ENCODE data around the gene OOEP.

The OOEP gene

DNA sequence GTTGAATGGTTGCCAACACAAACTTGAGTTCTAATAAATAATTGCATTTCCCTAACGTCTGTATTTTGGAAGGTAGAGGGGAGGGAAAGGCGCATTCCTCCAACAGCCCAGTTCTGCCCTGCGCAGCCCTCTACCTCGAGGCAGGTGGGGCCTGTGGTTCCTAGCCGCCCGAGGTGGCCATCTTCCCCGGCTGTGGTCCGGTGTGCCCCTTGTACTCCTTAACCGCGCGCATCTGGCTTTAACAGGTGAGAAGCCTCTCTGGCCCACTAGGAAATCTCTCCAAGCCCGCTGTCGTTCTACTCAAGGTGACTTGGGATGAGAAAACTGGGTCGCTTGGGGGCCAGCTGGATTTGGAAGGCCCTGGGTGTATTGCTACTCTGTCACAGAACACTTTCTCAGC lies 5.6 kb downstream of the OOEP start:
- DNase-seq: no peak

DNA sequence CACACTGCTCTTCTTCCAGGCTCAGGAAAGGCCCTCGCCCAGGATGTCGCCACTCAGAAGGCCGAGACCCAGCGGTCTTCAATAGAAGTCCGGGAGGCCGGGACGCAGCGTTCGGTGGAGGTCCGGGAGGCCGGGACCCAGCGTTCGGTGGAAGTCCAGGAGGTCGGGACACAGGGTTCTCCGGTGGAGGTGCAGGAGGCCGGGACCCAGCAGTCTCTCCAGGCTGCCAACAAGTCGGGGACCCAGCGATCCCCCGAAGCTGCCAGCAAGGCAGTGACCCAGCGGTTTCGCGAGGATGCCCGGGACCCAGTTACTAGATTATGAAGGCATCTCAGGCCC lies 6.2 kb downstream of the OOEP start:
- DNase-seq: no peak

DNA sequence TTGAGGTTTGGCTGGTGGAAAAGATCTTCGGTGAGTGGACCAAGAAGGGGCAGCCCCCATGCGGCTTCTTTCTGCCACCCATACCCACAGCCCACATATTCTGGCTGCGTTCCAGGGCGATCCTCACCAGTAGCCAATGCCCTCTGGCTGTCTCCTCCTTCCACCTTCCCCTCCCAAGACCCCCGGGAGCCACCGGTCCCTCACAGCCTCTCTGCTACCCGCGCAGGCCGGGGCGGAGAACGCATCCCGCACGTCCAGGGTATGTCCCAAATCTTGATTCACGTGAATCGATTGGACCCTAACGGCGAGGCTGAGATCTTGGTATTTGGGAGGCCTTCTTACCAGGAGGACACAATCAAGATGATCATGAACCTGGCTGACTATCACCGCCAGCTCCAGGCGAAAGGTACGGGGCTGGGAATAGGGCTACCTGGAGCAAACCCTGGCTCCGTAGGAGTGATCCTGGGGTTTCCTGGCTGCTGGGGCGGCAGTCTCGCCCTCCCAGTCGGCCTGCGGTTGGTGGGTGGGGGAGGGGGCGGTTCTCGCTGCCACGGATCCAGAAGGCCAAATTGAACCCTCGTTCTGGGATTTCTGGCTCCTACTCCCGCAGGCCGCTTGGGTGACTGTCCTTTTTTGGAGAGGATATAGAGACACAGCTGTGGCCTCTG lies 6.7 kb downstream of the OOEP start:
- no peak for DNase-seq

DNA sequence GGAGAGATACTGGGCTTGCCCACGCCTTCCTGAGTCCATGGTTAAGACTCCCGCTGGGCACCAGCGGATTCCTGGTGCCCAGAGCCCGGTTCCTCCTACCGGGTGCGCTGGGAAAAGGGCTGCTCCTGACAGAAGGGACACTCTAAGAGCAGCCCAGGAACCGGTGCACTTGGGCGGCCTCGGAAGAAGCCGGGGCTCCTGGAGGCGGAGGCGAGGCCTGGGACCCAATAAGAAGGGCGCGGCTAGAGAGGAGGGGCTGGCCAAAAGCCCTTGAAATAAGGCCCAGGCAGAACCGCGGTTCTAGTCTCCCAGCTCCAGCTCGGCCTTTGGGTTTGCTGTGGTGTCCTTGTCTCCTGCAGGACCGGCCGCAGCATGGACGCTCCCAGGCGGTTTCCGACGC lies 7.3 kb downstream of the OOEP start, which contains the start of gene KHDC3L:
Gene KHDC3L (plus strand): TSS at position 301 of the 400 bp plus-strand sequence. CDS start 72 bp downstream, at position 373.
- DNase-seq: no peak

DNA sequence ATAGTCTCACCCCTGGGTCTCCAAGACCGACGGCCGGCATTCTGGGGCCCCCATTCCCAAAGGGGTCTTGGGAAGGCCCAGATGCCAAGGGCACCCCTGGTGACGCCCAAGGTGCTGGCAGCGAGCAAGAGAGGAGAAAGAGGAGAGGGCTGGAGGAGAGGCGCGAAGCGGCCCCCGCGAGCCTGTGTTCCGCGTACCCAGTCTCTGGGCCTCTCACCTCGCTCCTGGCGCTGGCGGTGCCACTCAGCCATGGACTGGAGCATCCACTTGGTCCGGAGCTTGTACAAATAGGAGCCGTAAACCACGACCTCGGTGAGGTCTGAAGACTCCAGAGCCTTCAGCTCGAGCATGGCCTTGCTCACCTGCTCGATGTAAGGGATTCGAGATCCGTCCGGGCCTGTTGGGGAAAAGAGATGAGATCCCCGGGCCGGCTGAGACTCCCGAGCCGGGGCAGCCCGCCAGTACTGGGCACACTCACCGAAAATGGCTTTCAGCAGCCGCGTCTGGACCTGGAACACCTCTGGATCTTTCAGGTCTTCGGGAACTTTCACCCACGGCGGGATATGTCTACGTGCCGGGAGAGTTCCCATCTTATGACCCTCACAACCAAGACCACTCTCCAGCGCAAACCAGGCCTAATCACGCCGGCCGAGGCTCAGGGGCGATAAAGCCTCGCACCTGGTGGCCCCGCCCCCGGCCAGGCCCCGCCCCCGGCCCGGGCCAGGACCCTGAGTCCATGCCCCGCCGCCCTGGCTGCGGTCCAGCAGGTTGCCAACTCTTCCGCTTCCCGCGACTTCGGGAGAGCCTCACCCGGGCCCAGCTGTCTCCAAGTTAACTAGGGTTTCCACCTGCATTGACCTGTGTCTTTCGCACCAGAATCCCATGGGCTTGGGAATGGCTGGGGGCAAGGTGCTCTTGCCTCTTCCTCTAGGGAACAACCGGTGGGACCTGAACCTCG lies 15.8 kb downstream of the OOEP start, which contains the start of gene DPPA5:
Gene DPPA5 (minus strand): TSS at position 641 of the 958 bp plus-strand sequence. CDS start 51 bp downstream, at position 590.
- no peak for DNase-seq

DNA sequence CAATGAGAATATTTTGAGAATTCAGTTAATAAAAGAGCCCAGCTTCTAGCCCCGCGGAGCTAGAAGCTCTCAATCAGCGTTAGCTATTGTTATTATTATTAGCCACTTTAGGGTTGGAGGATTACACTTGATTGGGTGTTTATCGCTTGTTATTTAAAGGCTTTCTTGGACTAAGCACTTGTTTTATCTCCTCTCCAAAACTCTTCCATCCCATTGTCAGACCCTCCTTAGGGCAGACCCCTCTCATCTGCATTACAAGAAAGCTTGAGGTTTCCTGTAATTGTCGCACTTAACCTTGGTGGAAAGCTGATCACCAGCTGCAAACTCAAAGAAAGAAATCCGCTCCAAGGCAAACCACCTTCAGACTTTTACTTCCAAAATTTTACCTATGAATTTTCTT lies 20.4 kb downstream of the OOEP start:
- no peak for DNase-seq

DNA sequence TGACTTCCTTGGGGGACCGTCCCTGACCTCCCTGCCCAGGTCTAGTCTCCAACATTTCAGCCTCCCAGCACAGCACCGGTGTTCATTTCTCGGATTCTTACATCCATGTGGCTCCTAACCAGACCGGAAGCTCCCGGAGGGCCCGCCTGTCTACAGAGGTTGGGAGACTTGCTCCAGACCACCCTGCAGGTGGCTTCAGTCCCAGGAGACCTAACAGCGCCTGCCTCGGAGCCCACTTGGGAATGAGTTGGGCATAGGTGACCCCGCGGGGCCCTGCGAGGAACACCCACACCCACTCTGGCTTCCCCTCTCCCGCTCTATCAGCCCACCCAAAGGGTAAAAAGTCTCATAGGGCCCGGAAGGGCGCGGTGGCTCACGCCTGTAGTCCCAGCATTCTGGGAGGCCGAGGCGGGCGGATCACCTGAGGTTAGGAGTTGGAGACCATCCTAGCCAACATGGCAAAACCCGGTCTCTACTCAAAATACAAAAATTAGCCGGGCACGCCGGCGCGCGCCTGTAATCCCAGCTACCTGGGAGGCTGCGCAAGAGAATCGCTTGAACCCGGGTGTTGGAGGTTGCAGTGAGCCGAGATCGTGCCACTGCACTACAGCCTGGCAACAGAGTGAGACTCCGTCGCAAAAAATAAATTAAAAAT lies 21.0 kb downstream of the OOEP start:
- no peak for DNase-seq

DNA sequence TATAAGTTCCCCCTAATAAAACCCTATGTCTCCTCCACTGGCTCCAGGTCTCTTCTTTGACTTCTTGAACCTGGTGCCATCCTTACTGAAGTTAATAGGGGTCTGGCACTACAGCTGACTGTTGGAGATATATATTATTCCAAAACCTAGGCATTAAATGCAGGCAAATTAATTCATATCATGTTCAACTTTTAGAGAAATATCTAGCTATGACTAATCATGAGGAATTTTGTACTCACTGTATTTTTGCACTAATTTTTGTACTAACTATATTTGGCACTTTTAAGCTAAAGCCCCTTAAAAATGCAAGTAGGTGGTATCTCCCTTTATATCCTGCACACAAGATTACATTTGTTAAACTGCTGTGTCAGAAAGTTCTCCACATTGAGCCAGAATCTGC lies 26.5 kb downstream of the OOEP start:
- DNase-seq: no peak

DNA sequence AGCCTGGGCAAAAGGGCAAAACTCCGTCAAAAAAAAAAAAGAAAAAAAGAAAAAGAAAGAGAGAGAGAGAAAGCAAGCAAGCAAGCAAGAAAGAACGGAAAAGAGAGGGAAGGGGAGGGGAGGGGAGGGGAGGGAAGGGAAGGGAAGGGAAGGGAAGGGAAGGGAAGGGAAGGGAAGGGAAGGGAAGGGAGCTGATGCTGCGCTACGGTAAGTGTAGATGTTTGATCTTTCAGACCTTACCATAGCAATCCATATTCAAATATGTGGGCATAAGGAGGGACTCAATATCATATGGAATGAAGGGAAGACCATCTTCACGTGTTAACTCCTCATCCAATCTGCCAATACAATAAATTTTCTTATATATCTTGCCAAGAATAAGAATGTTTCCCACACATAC lies 27.5 kb downstream of the OOEP start:
- DNase-seq: no peak

DNA sequence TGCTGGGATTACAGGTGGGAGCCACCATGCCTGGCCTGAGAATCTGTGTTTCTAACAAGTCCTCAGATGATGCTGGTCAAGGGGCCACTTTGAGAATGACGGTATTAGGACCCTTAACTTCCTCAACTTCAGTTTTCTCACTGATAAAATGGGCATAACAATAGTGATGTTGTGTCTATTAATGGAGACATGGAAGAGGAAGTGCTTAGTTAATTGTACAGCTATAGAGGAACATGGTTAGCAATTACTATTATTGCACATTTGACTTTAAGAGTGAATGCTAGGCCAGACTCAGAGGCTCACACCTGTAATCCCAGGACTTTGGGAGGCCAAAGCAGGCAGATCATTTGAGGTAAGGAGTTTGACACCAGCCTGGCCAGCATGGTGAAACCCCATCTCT lies 28.4 kb downstream of the OOEP start:
- DNase-seq: no peak

DNA sequence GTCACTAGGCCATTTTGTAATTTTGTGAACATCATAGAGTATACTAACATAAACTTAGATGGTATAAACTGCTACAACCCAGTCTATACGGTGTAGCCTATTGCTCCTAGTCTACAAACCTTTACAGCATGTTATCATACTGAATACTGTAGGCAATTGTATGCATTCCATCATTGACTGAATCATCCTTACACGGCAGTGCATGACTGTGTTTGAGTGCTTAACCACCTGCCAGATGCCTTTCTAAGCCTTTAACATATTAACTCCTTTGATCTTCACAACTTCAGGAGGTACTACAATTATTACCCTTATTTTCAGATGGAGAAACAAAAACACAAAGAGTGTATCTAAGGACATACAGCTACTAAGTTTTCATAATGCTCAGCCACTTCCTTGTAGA lies 29.6 kb downstream of the OOEP start:
- DNase-seq: no peak

DNA sequence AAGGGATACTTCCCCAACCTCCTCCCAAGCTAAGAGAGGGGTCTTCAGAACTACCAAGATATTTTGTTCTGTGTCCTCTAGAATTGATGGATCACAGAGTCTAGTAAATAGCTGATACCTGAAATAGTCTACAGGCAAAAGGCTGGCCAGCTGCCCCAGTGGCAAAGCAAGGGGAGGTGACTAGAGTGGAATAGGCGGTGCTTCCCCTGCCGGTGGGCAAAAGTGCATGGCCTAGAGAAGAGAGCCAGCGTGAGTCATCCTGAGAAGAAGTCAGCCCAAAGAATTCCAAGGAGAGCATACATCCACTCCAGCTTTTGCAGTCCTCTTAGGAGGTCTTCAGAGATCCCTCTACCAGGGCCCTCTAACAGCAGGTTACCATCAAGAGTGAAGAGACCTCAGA lies 30.4 kb downstream of the OOEP start:
- no peak for DNase-seq

DNA sequence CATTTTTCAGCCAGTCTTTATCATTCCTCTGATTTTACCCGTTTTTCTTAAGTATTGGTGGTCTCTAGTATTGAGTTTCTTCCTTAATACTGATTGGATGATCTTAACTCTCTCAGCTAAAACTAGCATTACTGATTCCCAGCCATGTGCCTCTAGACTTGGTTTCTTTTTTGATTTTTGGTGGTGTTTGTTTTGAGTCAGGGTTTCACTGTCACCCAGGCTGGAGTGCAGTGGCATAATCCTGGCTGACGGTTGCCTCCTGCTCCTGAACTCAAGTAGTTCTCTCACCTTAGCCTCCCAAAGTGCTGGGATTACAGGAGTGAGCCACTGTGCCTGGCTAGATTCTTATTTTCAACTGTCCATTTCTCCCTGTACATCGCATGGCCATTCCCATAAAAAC lies 40.5 kb downstream of the OOEP start:
- DNase-seq: no peak

DNA sequence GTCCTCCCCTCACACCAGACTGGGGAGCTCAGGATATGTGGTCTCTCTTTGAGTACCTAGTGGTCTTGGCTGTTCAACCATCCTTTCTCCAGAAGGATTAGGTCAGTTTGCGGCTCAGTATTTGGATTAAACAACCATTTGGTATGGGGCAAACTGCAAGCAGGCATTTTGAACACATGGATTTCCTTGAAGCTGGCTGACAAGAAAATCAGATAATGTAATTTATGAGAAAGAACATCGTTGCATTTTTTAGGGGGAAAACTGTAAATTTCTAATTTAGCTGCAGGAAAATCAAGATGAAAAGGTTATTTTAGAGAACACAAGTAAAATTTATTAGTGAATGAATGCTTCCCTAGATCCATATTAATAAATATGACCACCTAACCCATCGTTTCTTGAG lies 40.9 kb downstream of the OOEP start:
- DNase-seq: no peak

DNA sequence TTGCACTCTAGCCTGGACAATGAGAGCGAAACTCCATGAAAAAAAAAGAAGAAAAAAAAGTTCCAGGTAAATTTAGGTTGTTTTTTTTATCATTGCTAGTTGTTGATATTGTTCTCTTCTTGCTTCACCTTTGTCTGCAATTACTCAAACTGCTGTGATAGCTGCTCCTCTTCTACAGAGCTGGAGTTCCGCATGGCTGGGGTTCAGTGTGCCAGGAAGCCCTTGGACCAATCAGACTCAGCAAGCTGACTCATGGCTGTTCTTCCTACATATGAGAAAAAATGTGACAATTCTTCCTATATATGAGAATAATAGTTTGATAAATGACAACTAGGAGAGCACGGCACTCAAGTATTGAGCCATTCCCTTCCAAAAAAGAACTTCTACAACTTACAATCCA lies 44.0 kb downstream of the OOEP start:
- no peak for DNase-seq

DNA sequence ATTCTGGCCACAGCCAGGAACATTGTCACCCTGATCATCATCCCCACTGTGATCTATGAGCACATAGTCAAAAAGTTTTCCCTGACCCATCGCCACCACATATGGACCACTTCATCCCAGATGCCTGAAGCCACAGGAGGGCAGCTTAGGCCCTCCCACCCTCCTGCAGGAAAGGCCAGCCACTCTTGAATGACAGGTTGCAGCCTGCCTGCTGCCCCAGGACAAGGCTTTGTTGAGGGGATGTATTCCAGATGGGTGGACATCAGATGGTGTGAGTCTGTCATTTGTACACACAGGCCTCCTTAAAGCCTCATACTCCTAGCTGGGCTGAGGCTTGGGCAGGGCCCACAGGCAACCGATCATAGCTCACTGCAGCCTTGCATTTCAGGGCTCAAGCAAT lies 46.4 kb downstream of the OOEP start:
- DNase-seq: no peak

Measured in NCI-H2171 treated with DMSO at 0.1 percent for 48 hours (cell line).